Nephron progenitor cell (in vitro differentiated cells): ENCODE measurements around the gene ACAD9.
A peak's percentile ranks its signal among the peaks of the same experiment; 100 is the strongest.
"Not testable (repeated sequence)": the region's sequence is repeated elsewhere in the genome, so short reads cannot be mapped to it uniquely, and the experiment has no call there.

ENCODE experiments used
- DNase-seq: peaks from one replicate; pipeline ENCODE4 v3.0.0; 2021
- H3K27ac Mint-ChIP-seq: 2 replicates; pipeline ENCODE4 v1.8.0; 2021; ENCODE audit warnings: mild to moderate bottlenecking, moderate library complexity, mixed read lengths
- H3K27me3 Mint-ChIP-seq: 2 replicates; pipeline ENCODE4 v1.8.0; 2021; ENCODE audit warnings: mild to moderate bottlenecking, low read depth, mixed read lengths; ENCODE audit not compliant: poor library complexity
- H3K36me3 Mint-ChIP-seq: 2 replicates; pipeline ENCODE4 v1.8.0; 2021; ENCODE audit warnings: low read depth, mixed read lengths
- H3K4me1 Mint-ChIP-seq: 2 replicates; pipeline ENCODE4 v1.8.0; 2021; ENCODE audit warnings: mixed read lengths
- H3K4me3 Mint-ChIP-seq: 2 replicates; pipeline ENCODE4 v1.8.0; 2021; ENCODE audit warnings: mild to moderate bottlenecking, moderate library complexity, mixed read lengths
- H3K9me3 Mint-ChIP-seq: 2 replicates; pipeline ENCODE4 v1.8.0; 2021; ENCODE audit warnings: mild to moderate bottlenecking, moderate library complexity, mixed read lengths
- TF ChIP-seq, protein P1 (sequence below): fragments of 200-600 bp; sonication (generic); IDR thresholded peaks from 2 replicates; pipeline ENCODE4 v1.5.0; 2021; ENCODE audit warnings: antibody characterized with exemption

ACAD9 gene

DNA sequence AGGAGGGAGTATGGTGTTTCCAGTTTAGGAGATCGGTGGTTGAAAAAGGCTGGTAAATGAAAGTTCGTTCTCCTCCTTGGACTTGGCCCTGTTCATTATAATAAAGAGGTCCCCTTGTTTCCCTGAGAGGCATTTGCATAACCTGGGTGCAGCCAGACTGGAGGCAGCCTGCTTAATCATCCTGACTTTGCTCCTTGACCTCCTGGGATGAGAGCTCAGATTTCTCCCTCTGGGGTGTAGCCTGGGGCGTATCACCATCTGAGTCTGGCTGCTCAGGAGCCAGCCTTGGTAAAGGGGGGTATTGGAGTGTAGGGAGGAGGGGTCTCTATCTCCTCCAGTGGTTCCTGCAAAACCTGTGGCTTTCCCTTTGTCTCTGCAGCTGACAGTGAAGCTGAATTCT, 21.3 kb upstream of the ACAD9 start:
- peaks cover 1% of the 10 kb centered on the region for H3K4me1 Mint-ChIP-seq
- no peak overlapping the region for H3K27ac Mint-ChIP-seq
- H3K27me3 Mint-ChIP-seq = peaks cover 3% of the 10 kb centered on the region
- DNase-seq = no peak
- peaks cover 92% of the 10 kb centered on the region for H3K9me3 Mint-ChIP-seq
- TF ChIP-seq, protein P1, sequence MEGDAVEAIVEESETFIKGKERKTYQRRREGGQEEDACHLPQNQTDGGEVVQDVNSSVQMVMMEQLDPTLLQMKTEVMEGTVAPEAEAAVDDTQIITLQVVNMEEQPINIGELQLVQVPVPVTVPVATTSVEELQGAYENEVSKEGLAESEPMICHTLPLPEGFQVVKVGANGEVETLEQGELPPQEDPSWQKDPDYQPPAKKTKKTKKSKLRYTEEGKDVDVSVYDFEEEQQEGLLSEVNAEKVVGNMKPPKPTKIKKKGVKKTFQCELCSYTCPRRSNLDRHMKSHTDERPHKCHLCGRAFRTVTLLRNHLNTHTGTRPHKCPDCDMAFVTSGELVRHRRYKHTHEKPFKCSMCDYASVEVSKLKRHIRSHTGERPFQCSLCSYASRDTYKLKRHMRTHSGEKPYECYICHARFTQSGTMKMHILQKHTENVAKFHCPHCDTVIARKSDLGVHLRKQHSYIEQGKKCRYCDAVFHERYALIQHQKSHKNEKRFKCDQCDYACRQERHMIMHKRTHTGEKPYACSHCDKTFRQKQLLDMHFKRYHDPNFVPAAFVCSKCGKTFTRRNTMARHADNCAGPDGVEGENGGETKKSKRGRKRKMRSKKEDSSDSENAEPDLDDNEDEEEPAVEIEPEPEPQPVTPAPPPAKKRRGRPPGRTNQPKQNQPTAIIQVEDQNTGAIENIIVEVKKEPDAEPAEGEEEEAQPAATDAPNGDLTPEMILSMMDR = no peak
- no peak overlapping the region for H3K4me3 Mint-ChIP-seq
- peaks cover 45% of the 10 kb centered on the region for H3K36me3 Mint-ChIP-seq

DNA sequence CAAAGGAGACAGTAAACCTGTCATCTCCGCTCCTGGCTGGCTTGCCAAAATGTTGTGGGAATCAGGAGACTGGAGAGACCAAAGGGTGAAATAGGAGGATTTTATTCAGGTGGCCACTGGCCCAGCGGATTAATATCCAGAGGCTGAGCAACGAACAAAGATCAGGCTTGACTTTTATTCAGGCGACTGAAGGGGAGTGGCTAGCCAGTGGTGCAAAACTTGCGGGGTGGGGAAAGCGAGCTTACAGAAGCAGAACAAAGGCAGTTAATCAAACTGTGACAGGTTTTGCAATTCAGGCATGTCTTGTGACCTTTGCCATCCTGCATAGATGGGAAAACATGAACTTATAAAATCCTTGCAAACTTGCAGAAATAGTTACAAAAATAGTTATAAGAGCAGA, 19.8 kb upstream of the ACAD9 start:
- Mint-ChIP-seq H3K9me3 (peaks cover 78% of the 10 kb centered on the region), H3K4me1 (peaks cover 12% of the 10 kb centered on the region), H3K27me3 (peaks cover 3% of the 10 kb centered on the region), H3K4me3 (no peak overlapping the region), H3K36me3 (peaks cover 45% of the 10 kb centered on the region), H3K27ac (no peak overlapping the region)
- DNase-seq = no peak
- TF ChIP-seq, protein P1 = no peak

DNA sequence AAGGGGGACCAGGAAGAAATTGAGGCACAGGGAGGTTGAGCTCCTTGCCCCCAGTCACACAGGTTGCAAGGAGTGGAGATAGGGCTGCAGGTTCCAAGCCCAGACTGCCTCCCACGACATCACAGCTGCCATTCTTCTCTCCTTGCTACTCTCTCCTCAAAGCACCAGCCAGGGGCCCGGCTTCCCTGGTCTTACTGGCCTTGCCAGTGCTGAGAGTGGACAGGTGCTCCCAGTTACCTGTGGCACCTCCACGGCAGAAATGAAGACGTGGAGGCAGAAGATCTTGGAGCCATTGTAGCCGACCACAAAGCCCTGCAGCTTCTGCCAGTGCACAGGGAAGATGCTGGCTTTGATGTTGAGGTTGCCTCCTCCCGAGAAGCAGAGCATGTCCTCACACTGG, 17.9 kb upstream of the ACAD9 start:
- Mint-ChIP-seq H3K4me1 (peaks cover 24% of the 10 kb centered on the region), H3K4me3 (no peak overlapping the region), H3K36me3 (peaks cover 38% of the 10 kb centered on the region), H3K9me3 (peaks cover 59% of the 10 kb centered on the region), H3K27me3 (peaks cover 3% of the 10 kb centered on the region), H3K27ac (no peak overlapping the region)
- TF ChIP-seq, protein P1 = no peak
- no peak for DNase-seq

DNA sequence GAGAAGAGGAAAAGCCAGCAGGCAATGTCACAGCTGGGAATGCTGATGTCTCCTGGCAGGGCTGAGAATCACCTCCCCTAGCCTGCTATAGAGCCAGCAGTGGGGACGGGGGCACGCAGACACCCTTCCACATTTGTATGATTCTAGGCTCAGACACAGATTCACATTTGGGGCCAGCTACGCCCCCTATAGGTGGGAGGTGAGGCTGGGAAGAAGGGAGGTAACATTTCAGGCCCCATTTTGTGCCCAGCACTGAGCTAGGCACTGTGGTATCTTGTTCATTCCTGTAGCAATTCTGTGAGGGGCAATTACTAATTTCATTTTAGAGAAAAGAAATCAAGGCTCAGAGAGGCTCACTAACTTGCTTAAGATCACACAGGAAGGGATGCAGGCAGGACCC, 15.9 kb upstream of the ACAD9 start:
- Mint-ChIP-seq H3K36me3 (peaks cover 28% of the 10 kb centered on the region), H3K27me3 (no peaks in the 10 kb centered on the region), H3K27ac (peak overlapping the region; percentile 57), H3K4me3 (no peak overlapping the region), H3K9me3 (peaks cover 38% of the 10 kb centered on the region), H3K4me1 (peaks cover 29% of the 10 kb centered on the region)
- TF ChIP-seq, protein P1 = no peak
- DNase-seq = no peak

DNA sequence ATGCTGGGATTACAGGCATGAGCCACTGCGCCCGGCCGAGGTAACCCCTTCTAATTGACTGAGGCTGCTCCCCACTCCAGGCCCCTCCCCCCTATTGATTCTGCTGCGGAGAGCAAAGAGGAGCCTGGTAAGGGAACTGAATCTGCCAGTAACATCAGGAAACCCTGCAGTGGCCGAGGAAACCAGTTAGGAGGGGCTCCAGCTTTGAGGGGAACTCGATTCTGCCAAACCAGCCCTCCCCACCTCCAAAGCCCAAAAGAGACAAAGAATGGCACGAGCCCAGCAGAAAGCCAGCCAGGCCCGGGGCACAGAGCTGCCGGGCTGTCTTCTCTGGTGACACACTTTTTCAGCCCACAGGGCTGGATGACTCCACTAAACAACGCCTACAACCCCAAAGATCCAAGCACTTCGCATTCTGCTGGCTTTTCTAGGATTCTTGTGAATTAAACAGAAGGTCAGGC, 15.0 kb upstream of the ACAD9 start:
- no peak for DNase-seq

DNA sequence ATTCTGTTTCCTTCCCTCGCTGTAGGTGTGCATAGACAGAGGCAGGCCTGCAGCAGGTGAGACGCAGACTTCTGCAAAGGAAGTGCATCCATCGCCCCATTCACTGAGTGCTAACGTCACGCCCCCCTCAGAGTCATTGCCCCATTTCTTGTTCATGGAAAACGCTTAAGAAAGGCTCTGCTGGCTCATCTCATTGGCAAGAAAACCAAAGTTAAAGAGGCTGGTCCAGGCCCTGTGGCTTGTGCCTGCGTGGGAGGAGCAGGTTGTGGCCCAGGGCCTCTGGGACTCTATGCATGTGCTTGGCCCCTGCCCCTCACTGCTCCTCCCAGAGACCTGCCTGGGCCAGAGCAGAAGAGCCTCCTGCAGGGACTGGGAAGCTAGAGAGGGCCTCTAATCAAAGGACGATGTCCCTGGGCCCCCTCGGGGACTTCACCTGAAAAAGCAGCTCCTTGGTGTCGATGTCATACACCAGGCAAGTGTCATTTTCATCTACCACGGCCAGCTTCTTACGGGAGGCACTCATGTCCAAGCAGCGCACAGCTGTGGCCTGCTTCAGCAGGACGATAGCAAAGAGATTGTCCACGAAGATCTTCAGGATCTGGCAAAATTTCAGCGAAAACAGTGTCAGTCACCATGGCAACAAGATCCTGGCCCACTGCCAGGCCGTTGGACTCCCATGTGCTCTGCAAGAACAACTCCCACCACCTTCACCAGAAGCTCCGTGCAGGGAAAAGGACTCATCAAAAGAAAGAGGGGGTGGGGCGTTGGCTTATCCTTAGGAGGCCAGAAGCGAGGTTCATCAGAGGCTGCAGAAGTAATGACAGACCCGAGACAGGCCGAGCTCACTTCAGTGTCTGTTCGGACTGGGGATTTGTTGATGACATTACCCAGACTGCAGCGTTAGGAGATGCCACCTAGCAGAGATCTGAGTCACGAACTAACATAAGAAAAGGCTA, 14.3 kb upstream of the ACAD9 start:
- Mint-ChIP-seq H3K4me1 (peaks cover 29% of the 10 kb centered on the region), H3K36me3 (peaks cover 17% of the 10 kb centered on the region), H3K27ac (peak overlapping the region; percentile 94), H3K9me3 (peaks cover 23% of the 10 kb centered on the region)
- not testable (repeated sequence) for H3K27me3 Mint-ChIP-seq, H3K4me3 Mint-ChIP-seq, DNase-seq

More for the DNA sequence above, 15.0 kb upstream of the ACAD9 start:
- Mint-ChIP-seq H3K4me3 (no peak overlapping the region), H3K9me3 (peaks cover 30% of the 10 kb centered on the region), H3K27me3 (no peaks in the 10 kb centered on the region), H3K4me1 (peaks cover 29% of the 10 kb centered on the region), H3K36me3 (peaks cover 22% of the 10 kb centered on the region), H3K27ac (peak overlapping the region; percentile 68)
- TF ChIP-seq, protein P1 = no peak
